Fibroblast of lung (primary cell): Measurements from ENCODE around the gene DDR1. TPM values are rescaled to one million over a fixed set of nuclear protein-coding genes. Genes with fewer than 3 reads are reported as not detected.

Experiments used
- DNase-seq, 2 donors: peaks; one replicate each; pipeline versions ENCODE4 v3.0.0 to v3.0.0-alpha.2; 2010; ENCODE audit warnings: low read depth in 2 of 2
- H2AFZ ChIP-seq: 2 replicates; pipeline ENCODE4 v1.5.1; 2012; ENCODE audit warnings: low read length, control low read depth, inconsistent platforms
- H3K27ac ChIP-seq: 2 replicates; pipeline ENCODE4 v1.5.1; 2011; ENCODE audit warnings: low read length, control low read depth; ENCODE audit not compliant: insufficient read depth
- H3K27me3 ChIP-seq: 2 replicates; pipeline ENCODE4 v1.5.1; 2011; ENCODE audit warnings: mild to moderate bottlenecking, low read length; ENCODE audit not compliant: control insufficient read depth, insufficient read depth
- H3K36me3 ChIP-seq: 2 replicates; pipeline ENCODE4 v1.5.1; 2011; ENCODE audit warnings: low read length; ENCODE audit not compliant: control insufficient read depth, insufficient read depth
- H3K4me1 ChIP-seq: 2 replicates; pipeline ENCODE4 v1.5.1; 2011; ENCODE audit warnings: low read length; ENCODE audit not compliant: control insufficient read depth, insufficient read depth; ENCODE audit errors: extremely low read depth
- H3K4me2 ChIP-seq: 2 replicates; pipeline ENCODE4 v1.5.1; 2011; ENCODE audit warnings: low read length, control low read depth; ENCODE audit not compliant: insufficient read depth; ENCODE audit errors: extremely low read depth
- H3K4me3 ChIP-seq, 4 experiments: fragments of 200-600 bp in 1 of 4; sonication (generic) in 1 of 4; replicated peaks in 1 of 4; 2 replicates each; pipeline ENCODE4 v1.5.1; 2011 to 2016; ENCODE audit warnings: low read length in 4 of 4, low read depth in 3 of 4, mild to moderate bottlenecking in 3 of 4, control low read depth in 2 of 4, inconsistent platforms in 1 of 4, mixed read lengths in 1 of 4; ENCODE audit not compliant: insufficient read depth in 1 of 4; ENCODE audit errors: control extremely low read depth in 1 of 4
- H3K79me2 ChIP-seq: 2 replicates; pipeline ENCODE4 v1.5.1; 2012; ENCODE audit warnings: mild to moderate bottlenecking, low read length, inconsistent platforms; ENCODE audit not compliant: control insufficient read depth, insufficient read depth
- H3K9ac ChIP-seq: 2 replicates; pipeline ENCODE4 v1.5.1; 2011; ENCODE audit warnings: mild to moderate bottlenecking, low read length, control low read depth; ENCODE audit not compliant: insufficient read depth
- H3K9me3 ChIP-seq: 2 replicates; pipeline ENCODE4 v1.5.1; 2012; ENCODE audit warnings: low read depth, low read length; ENCODE audit not compliant: control insufficient read depth, insufficient read depth
- H4K20me1 ChIP-seq: 2 replicates; pipeline ENCODE4 v1.5.1; 2011; ENCODE audit warnings: low read length; ENCODE audit not compliant: control insufficient read depth, insufficient read depth; ENCODE audit errors: extremely low read depth
- EZH2 ChIP-seq: IDR thresholded peaks from 2 replicates; pipeline ENCODE4 v1.5.1; 2012; ENCODE audit warnings: low read length, control low read depth, mild to moderate bottlenecking; ENCODE audit errors: missing control alignments
- polyA plus RNA-seq, 2 donors: library from polyadenylated mRNA; depleted of rRNA in 1 of 2; stranded (reverse) in 1 of 2; unstranded in 1 of 2; fragments of >200 nt; gene quantifications; 2 replicates each; pipeline ENCODE4 v1.2.1, GENCODE V29; 2011 to 2012; ENCODE audit warnings: missing spikeins in 1 of 2
- total RNA-seq: library from RNA; depleted of rRNA; stranded (reverse); fragments of >200 nt; gene quantifications from 2 replicates; pipeline ENCODE4 v1.2.1, GENCODE V29; 2014
- TF ChIP-seq, protein P1 (sequence below), 2 donors: IDR thresholded peaks in 1 of 2; conservative IDR thresholded peaks in 1 of 2; 1 replicate in 1 of 2; 2 replicates in 1 of 2; pipeline ENCODE4 v1.5.1; 2011 to 2012; ENCODE audit warnings: low read length in 2 of 2, control low read depth in 1 of 2, inconsistent platforms in 1 of 2, low read depth in 1 of 2, mild to moderate bottlenecking in 1 of 2

The DDR1 gene
- total and polyA plus RNA-seq, 2 donors (not counting 1 experiment from before 2014, with no cell fraction given): 10.9 to 17.5 TPM

GRCh38 chr6:30836431-30836866 is 47.9 kb upstream of the DDR1 start:
- peak; percentile 66 to 78 for DNase-seq
- H2AFZ ChIP-seq: no peak overlapping the region
- no peaks in the 10 kb centered on the region for H3K79me2 ChIP-seq
- H4K20me1 ChIP-seq: no peaks in the 10 kb centered on the region
- no peak overlapping the region for H3K4me2 ChIP-seq
- no peak overlapping the region for H3K9ac ChIP-seq
- TF ChIP-seq, protein P1, sequence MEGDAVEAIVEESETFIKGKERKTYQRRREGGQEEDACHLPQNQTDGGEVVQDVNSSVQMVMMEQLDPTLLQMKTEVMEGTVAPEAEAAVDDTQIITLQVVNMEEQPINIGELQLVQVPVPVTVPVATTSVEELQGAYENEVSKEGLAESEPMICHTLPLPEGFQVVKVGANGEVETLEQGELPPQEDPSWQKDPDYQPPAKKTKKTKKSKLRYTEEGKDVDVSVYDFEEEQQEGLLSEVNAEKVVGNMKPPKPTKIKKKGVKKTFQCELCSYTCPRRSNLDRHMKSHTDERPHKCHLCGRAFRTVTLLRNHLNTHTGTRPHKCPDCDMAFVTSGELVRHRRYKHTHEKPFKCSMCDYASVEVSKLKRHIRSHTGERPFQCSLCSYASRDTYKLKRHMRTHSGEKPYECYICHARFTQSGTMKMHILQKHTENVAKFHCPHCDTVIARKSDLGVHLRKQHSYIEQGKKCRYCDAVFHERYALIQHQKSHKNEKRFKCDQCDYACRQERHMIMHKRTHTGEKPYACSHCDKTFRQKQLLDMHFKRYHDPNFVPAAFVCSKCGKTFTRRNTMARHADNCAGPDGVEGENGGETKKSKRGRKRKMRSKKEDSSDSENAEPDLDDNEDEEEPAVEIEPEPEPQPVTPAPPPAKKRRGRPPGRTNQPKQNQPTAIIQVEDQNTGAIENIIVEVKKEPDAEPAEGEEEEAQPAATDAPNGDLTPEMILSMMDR (conservative IDR thresholded peaks at IDR 0.05 in 1 of 2, IDR thresholded peaks at IDR 0.05 in 1 of 2; ENCODE audit: low read depth in 1 of 2, low read length in 2 of 2): no peak
- TF ChIP-seq EZH2: no peak
- H3K36me3 ChIP-seq: no peaks in the 10 kb centered on the region
- H3K4me1 ChIP-seq: no peaks in the 10 kb centered on the region
- no peak overlapping the region for H3K27ac ChIP-seq
- no peak overlapping the region for H3K4me3 ChIP-seq
- H3K27me3 ChIP-seq: no peaks in the 10 kb centered on the region
- H3K9me3 ChIP-seq: no peaks in the 10 kb centered on the region

DNA sequence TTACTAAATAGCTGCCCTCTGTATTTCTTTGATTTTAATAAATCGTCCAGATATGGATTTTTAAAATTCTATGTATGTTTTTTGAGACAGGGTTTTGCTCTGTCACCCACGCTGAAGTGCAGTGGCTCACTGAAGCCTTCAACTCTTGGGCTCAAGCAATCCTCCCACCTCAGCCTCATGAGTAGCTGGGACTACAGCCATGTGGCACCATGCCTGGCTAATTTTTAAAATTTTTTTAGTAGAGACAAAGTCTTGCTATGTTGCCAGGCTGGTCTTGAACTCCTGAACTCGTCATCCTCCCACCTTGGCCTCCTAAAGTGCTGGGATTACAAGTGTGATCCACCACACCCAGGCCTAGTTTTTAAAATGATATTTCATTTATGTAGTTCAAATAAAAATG is 47.4 kb upstream of the DDR1 start:
- Histone ChIP-seq H3K27ac (no peak overlapping the region), H3K9ac (no peak overlapping the region), H3K4me3 (no peak overlapping the region), H3K4me2 (no peak overlapping the region), H3K79me2 (no peaks in the 10 kb centered on the region), H2AFZ (no peak overlapping the region), H3K36me3 (no peaks in the 10 kb centered on the region), H4K20me1 (no peaks in the 10 kb centered on the region), H3K9me3 (no peaks in the 10 kb centered on the region), H3K4me1 (no peaks in the 10 kb centered on the region), H3K27me3 (no peaks in the 10 kb centered on the region)
- TF ChIP-seq, protein P1 (conservative IDR thresholded peaks at IDR 0.05 in 1 of 2, IDR thresholded peaks at IDR 0.05 in 1 of 2; ENCODE audit: low read depth in 1 of 2, low read length in 2 of 2): no peak
- TF ChIP-seq EZH2: no peak
- DNase-seq: peak in 1 of 2 donors; percentile 46

DNA sequence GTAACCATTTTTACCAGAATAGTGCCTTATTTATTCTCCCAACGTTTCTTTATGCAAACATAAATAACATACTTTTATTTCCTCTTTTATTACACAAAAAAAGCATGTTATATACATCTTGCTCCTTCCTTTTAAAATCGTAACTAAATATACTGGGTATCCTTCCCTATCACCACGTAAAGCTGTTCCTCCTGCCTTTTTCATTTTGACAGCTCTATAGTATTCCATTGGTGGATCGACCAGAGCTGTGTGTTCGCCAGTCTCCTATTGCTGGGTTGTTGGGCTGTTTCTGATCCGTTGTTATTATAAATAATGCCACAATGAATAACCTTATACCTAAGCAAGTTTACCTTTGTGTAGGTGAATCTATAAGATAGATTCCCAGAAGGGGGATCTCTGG is 46.9 kb upstream of the DDR1 start:
- no peaks in the 10 kb centered on the region for H3K9me3 ChIP-seq
- no peak overlapping the region for H3K9ac ChIP-seq
- H3K27ac ChIP-seq: no peak overlapping the region
- H3K4me1 ChIP-seq: no peaks in the 10 kb centered on the region
- no peak for DNase-seq
- H3K4me2 ChIP-seq: no peak overlapping the region
- H3K79me2 ChIP-seq: no peaks in the 10 kb centered on the region
- TF ChIP-seq, protein P1 (conservative IDR thresholded peaks at IDR 0.05 in 1 of 2, IDR thresholded peaks at IDR 0.05 in 1 of 2; ENCODE audit: low read depth in 1 of 2, low read length in 2 of 2): no peak
- TF ChIP-seq EZH2: no peak
- H4K20me1 ChIP-seq: no peaks in the 10 kb centered on the region
- no peak overlapping the region for H3K4me3 ChIP-seq
- no peaks in the 10 kb centered on the region for H3K27me3 ChIP-seq
- no peaks in the 10 kb centered on the region for H3K36me3 ChIP-seq
- no peak overlapping the region for H2AFZ ChIP-seq
